ENCODE data around the gene NLRP1. TPM values are rescaled to one million over a fixed set of nuclear protein-coding genes. Genes with fewer than 3 reads are reported as not detected.

NLRP1 gene
- total RNA-seq, 4 donors from 2014 or later = 7.6 to 21.8 (median 13.7) TPM

DNA sequence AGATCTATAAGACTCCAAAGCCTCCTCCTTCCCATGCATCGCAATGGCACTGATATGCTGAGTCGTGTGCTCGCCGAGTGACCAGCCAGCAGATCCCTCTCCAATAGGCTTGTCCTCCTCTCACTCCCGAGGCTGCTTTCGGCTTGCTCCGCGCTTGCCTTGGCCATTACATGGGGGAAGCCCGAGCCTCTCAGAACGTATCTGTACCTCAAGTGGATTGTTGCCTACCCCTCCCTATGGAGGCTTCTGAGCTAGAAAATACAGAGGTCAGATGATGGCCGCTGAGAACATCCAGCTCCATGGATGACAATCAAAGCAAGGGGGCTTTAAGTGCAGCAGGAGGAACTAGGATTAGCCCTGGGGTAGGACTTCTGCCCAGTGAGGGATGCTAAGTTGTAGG is 7.7 kb upstream of the NLRP1 start:
- intact Hi-C loops (cut with DNase I; ENCODE audit: low total_unique reads) = no loop called here
- Histone ChIP-seq H3K27ac (no peak overlapping the region), H3K4me3 (no peak overlapping the region), H3K36me3 (no peaks in the 10 kb centered on the region), H3K27me3 (peaks cover 30% of the 10 kb centered on the region), H3K4me1 (no peaks in the 10 kb centered on the region), H3K9me3 (no peaks in the 10 kb centered on the region)
- no peak for DNase-seq
- in situ Hi-C loops (cut with MboI; ENCODE audit: low pct_ligation_motif_present in 1 of 4, low pct_unique_long_range_greater_than_20kb in 1 of 4, low sequenced_read_pairs in 3 of 4) = loop anchor here in 2 of 4 donors (10.0 to 25.0 kb wide), 2 partner anchors 103 to 695 kb away; no protein-coding TSS in a partner anchor
- WGBS, 2 donors (ENCODE audit: low coverage in 1 of 2) = 60 to 73% methylated on average over 3 to 11 of the region's 11 CpGs
- TF ChIP-seq POLR2A (IDR thresholded peaks at IDR 0.05) = no peak
- no peak for TF ChIP-seq POLR2AphosphoS5 (IDR thresholded peaks at IDR 0.05)
- TF ChIP-seq, protein P1, sequence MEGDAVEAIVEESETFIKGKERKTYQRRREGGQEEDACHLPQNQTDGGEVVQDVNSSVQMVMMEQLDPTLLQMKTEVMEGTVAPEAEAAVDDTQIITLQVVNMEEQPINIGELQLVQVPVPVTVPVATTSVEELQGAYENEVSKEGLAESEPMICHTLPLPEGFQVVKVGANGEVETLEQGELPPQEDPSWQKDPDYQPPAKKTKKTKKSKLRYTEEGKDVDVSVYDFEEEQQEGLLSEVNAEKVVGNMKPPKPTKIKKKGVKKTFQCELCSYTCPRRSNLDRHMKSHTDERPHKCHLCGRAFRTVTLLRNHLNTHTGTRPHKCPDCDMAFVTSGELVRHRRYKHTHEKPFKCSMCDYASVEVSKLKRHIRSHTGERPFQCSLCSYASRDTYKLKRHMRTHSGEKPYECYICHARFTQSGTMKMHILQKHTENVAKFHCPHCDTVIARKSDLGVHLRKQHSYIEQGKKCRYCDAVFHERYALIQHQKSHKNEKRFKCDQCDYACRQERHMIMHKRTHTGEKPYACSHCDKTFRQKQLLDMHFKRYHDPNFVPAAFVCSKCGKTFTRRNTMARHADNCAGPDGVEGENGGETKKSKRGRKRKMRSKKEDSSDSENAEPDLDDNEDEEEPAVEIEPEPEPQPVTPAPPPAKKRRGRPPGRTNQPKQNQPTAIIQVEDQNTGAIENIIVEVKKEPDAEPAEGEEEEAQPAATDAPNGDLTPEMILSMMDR (IDR thresholded peaks at IDR 0.05) = no peak
- no peak for TF ChIP-seq EP300 (IDR thresholded peaks at IDR 0.05; ENCODE audit: low read depth)

DNA sequence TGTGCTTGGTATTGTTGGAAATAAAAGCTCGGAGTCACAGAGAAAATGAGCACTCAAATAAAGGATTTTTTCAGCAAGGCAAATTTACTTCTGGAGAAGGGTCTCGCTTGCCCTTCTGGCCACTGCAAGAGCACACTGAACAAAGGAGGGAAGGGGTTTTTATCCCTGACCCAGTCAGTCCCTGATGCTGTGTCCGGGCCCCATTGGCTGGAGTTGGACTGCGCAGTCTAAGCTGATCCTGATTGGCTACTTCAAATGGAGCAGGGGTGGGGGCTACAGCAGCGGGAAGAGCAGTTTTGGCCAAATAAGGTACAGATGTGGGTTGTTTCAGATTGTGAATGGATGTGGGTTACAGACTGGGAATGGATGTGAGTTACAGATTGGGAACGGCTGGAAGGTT is 4.3 kb upstream of the NLRP1 start:
- intact Hi-C loops (cut with DNase I; ENCODE audit: low total_unique reads) = no loop called here
- in situ Hi-C loops (cut with MboI; ENCODE audit: low pct_ligation_motif_present in 1 of 4, low pct_unique_long_range_greater_than_20kb in 1 of 4, low sequenced_read_pairs in 3 of 4) = loop anchor here (5.0 to 25.0 kb wide), 5 partner anchors 116 to 846 kb away; partner anchors contain the start of gene AIPL1 (in 1 of the 4)
- Histone ChIP-seq H3K27me3 (peaks cover 15% of the 10 kb centered on the region), H3K4me3 (no peak overlapping the region), H3K9me3 (no peaks in the 10 kb centered on the region), H3K27ac (no peak overlapping the region), H3K4me1 (peaks cover 6 to 16% (median 7%) of the 10 kb centered on the region in 4 donors), H3K36me3 (no peaks in the 10 kb centered on the region)
- TF ChIP-seq EP300 (IDR thresholded peaks at IDR 0.05; ENCODE audit: low read depth) (no peak), POLR2AphosphoS5 (IDR thresholded peaks at IDR 0.05) (no peak), POLR2A (IDR thresholded peaks at IDR 0.05) (no peak)
- TF ChIP-seq, protein P1 (IDR thresholded peaks at IDR 0.05) = no peak
- no peak for DNase-seq
- WGBS, 2 donors (ENCODE audit: low coverage in 1 of 2) = 69 to 88% methylated on average over 2 to 6 of the region's 6 CpGs

DNA sequence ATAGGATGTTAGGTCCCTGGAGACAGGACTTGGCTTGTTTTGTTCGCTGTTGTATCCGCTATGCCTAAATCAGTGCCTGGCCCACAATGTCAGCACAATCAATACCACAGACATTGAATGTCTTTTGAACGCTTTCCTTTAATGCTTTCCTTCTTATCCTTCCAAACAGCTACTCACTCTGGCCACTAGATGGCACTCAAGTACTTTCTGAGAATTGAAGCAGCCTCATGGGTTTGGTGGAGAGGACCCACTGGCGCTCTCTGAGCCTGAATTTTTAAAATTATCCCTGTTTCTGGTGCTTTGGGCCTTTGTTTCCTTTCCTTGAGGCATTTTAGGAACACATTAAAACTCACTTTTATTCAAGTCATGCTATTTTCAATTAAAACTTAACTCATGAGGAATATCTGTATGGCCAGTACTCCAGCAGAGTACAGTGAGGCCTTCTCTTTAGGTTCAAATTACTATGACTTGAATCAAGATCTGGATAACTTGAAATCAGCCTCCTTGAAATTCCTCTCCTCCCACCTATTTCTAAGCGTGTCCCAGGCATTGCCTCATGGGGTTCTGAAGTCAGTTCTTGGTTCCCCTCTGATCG is 3.2 kb upstream of the NLRP1 start:
- peak; percentile 15 for DNase-seq
- whole genome bisulfite sequencing, 2 donors (ENCODE audit: low coverage in 1 of 2) = 28 to 30% methylated on average over 6 of the region's 6 CpGs
- Histone ChIP-seq H3K27ac (no peak overlapping the region), H3K4me1 (peaks cover 6 to 24% (median 7%) of the 10 kb centered on the region in 4 donors), H3K9me3 (no peaks in the 10 kb centered on the region), H3K4me3 (no peak overlapping the region), H3K36me3 (no peaks in the 10 kb centered on the region), H3K27me3 (peaks cover 9% of the 10 kb centered on the region)
- TF ChIP-seq EP300 (IDR thresholded peaks at IDR 0.05; ENCODE audit: low read depth) (no peak), POLR2AphosphoS5 (IDR thresholded peaks at IDR 0.05) (no peak), POLR2A (IDR thresholded peaks at IDR 0.05) (no peak)
- TF ChIP-seq, protein P1 (IDR thresholded peaks at IDR 0.05) = peak; percentile 88 to 93 (median 90)
- in situ Hi-C loops (cut with MboI; ENCODE audit: low pct_ligation_motif_present in 1 of 4, low pct_unique_long_range_greater_than_20kb in 1 of 4, low sequenced_read_pairs in 3 of 4) (loop anchor here (5.0 to 25.0 kb wide), 5 partner anchors 117 to 847 kb away; partner anchors contain the start of gene AIPL1 (in 1 of the 4)), intact Hi-C loops (cut with DNase I; ENCODE audit: low total_unique reads) (loop anchor here (2.0 kb wide), 1 partner anchor 833 kb away; no protein-coding TSS in a partner anchor)

DNA sequence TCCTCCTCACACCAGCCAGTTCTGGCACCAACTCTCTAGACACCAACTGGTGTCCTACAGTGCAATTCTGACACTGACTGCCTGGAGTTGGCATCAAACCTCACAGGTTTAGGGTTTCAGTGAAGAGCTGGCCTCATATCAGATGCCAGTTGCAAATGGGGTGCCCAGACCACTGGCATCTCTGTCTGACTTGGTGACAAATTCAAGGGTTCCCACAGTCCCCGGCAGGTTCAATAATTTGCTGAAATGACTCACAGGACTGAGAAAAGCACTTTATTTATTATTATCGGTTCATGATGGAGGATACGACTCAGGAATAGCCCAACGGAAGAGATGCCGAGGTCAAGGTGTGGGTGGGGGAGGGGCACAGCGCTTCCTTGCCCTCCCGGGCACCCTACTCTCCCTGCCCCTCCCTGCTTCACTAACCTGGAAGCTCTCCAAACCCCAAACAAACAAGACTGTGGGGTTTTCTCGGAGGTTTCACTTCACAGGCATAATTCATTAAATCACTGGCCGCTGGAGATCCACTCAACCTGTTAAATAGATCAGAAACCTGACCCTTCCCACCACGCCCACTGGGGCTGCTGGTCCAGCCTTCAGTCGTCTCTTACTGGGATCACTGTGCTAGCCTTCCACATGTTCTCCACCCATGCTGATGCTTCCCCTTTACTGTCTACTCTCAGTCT is 1.7 kb upstream of the NLRP1 start:
- TF ChIP-seq POLR2AphosphoS5 (IDR thresholded peaks at IDR 0.05) = no peak
- no peak for TF ChIP-seq EP300 (IDR thresholded peaks at IDR 0.05; ENCODE audit: low read depth)
- TF ChIP-seq, protein P1 (IDR thresholded peaks at IDR 0.05) = no peak
- TF ChIP-seq POLR2A (IDR thresholded peaks at IDR 0.05) = no peak
- DNase-seq = no peak
- Histone ChIP-seq H3K4me1 (peaks cover 6 to 26% (median 7%) of the 10 kb centered on the region in 4 donors), H3K27ac (peak overlapping the region in 2 of 4 donors; percentile 81 to 82), H3K27me3 (no peaks in the 10 kb centered on the region), H3K4me3 (no peak overlapping the region), H3K36me3 (no peaks in the 10 kb centered on the region), H3K9me3 (no peaks in the 10 kb centered on the region)
- WGBS, 2 donors (ENCODE audit: low coverage in 1 of 2) = 10 to 17% methylated on average over 2 to 11 of the region's 11 CpGs
- intact Hi-C loops (cut with DNase I; ENCODE audit: low total_unique reads) (loop anchor here (2.0 kb wide), 1 partner anchor 835 kb away; no protein-coding TSS in a partner anchor), in situ Hi-C loops (cut with MboI; ENCODE audit: low pct_ligation_motif_present in 1 of 4, low pct_unique_long_range_greater_than_20kb in 1 of 4, low sequenced_read_pairs in 3 of 4) (loop anchor here (5.0 to 25.0 kb wide), 5 partner anchors 119 to 849 kb away; partner anchors contain the start of gene AIPL1 (in 1 of the 4))
